ENCODE data around the gene TEX264.

Gene TEX264

DNA sequence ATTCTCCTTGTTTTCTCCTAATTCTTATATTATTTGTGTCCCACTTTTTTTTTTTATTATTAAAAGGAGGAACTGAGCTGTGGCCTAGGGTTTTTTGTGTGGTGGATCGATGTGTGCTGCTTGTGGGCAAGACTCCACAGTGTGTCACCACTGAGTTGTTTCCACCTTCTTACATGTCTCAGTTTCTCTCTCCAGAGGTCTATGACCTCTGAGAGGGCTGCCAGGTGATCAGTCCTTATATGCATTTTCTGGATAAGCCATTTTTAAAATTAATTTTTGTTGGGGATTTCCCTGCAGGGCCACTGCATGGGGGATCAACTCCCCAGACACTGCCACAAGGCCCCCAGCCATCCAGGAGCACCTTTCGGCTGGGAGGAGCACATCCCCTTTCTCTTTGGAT is 80.2 kb downstream of the TEX264 start:
- Mint-ChIP-seq H3K9me3 (peaks cover 8% of the 10 kb centered on the region in 2 donors), H3K27ac (no peak overlapping the region), H3K36me3 (no peaks in the 10 kb centered on the region), H3K4me1 (peaks cover 9 to 16% of the 10 kb centered on the region in 2 donors), H3K27me3 (peaks cover 16 to 29% of the 10 kb centered on the region in 2 donors), H3K4me3 (peak overlapping the region in 1 of 2 donors; percentile 4)
- ATAC-seq (replicated peaks) (peak; percentile 71 to 72), DNase-seq (no peak)
